LHCN-M2 (cell line): ENCODE data around the gene DDRGK1. TPM values are rescaled to one million over a fixed set of nuclear protein-coding genes. Genes with fewer than 3 reads are reported as not detected.

Experiments used
- DNase-seq: peaks from one replicate; pipeline ENCODE4 v3.0.0-alpha.2; 2012; ENCODE audit warnings: low read depth
- total RNA-seq: library from RNA; depleted of rRNA; stranded (reverse); fragments of >200 nt; gene quantifications from 2 replicates; pipeline ENCODE4 v1.2.3, GENCODE V29; 2014

The DDRGK1 gene
- total RNA-seq, 1 experiment from 2014 or later, result 52.6 TPM

- peak; percentile 76 for DNase-seq
Measured at GRCh38 chr20:3235666-3236324, 31.3 kb upstream of the DDRGK1 start.

DNA sequence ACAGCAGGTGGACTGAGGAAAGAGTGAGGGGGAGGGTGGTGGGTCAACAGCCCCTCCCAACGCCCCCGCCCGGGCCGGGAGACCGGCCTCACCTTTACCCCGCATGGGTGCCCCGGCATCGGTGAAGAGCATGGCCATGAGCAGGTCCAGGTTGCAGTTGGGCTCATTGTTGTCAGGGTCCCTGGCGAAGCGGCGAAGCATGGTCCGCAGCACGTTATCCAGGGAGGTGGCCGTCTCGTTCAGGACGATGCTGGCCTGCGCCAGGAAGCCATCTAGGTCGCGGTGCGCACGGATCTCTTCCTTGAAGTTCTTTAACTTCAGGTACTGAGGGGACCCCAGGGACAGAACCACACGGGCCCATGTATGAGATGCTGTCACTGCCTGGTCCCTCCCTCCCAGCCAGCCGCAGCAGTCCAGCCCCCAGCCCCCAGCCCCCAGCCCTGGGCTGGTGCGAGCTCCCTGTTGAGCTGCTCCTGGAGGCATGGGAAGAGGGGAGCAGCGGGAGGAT is 29.6 kb upstream of the DDRGK1 start:
- no peak for DNase-seq

GRCh38 chr20:3233131-3233990 is 28.9 kb upstream of the DDRGK1 start:
- no peak for DNase-seq

DNA sequence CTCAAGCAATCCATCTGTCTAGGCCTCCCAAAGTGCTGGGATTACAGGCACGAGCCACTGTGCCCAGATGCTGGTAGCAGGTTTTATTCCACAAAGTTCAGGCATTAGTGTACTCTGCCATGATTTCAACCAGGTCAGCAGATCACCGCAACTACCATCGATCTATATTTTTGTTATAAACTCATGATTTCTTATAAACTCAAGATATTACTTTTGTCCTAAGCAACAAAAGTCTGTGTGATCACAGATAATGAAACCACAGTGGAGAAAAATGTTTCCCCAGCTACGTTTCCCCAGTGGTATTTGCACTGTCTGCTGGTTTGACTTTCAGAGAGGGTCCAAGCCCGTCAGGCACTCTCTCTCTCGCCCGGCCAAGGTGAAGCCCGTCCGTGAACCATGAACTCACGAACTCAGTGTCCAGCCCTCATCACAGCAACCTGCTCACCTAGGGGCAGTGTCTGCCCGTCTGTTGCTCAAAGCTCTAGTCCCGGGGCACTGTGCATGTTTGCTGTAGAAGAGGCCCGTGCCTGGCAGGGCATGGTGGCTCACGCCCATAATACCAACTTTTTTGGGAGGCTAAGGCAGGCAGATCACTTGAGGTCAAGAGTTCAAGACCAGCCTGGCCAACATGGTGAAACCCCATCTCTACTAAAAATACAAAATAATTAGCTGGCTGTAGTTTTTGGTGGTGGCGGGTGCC is 27.6 kb upstream of the DDRGK1 start:
- no peak for DNase-seq

GRCh38 chr20:3231116-3231515 is 26.6 kb upstream of the DDRGK1 start:
- DNase-seq, result no peak

- DNase-seq, result no peak
Measured at GRCh38 chr20:3229798-3230197, 25.3 kb upstream of the DDRGK1 start.

- DNase-seq, result no peak
Measured at GRCh38 chr20:3229158-3229557, 24.7 kb upstream of the DDRGK1 start.

GRCh38 chr20:3228750-3229032 is 24.2 kb upstream of the DDRGK1 start:
- no peak for DNase-seq

GRCh38 chr20:3227936-3228749 is 23.7 kb upstream of the DDRGK1 start:
- no peak for DNase-seq

DNA sequence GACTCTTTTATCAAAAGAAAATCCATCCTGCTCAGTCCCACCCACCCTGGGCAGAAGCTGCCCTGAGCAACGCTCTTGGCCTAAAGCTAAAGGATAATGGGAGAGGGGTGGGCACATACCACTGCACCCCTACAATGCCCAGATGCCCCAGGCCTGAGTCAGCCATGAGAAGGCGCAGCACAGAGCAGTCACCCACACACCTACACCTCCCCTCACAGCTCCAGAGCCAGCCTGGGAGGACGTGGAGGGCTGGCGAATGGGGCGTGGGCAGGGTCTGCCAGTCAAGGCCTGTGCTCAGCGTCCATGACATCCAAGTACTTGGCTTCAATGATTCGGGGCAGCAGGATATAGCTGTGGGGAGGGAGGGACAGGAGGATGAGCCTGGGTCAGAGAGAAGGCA is 23.0 kb upstream of the DDRGK1 start:
- DNase-seq, result no peak

DNA sequence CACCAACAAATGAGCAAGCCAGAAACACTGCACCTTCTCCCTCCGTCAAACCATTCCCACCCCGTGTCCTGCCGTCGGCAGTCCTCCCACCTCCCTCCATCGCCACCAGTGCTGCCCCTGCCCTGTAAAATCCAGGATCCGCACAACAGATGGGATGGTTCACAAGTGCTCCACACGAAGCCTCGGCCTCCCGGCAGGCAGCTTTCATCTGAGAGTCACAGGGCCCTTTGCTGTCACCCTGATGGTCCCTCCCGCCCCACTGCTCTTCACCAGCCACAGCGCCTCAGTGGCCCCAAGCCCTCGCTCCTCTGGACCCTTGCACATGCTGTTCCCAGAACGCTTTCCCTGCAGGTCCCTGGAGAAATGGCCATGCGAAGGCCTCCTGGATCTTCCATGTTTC is 22.4 kb upstream of the DDRGK1 start:
- no peak for DNase-seq

DNA sequence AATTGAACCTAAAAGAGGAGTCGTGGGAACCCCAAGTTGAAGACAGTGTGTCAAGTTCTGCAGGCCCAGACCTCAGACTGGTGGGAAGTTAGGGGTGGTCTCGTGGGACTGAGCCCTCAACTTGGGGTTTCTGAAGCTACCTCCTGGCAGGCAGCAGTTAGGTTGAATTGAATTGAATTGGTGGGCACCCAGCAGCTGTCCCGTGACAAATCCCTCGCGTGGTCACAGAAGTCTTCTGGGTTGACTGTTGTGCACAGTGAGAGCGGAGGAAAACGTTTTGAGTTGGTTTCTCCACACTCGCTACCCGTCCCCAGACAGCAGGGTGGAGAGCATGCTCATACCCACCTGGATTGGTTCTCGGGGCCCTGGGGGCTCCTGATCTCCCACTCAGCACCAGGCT is 21.6 kb upstream of the DDRGK1 start:
- no peak for DNase-seq

- no peak for DNase-seq
Measured at GRCh38 chr20:3224681-3225421, 20.4 kb upstream of the DDRGK1 start.

- no peak for DNase-seq
Measured at GRCh38 chr20:3223994-3224680, 19.7 kb upstream of the DDRGK1 start.

DNA sequence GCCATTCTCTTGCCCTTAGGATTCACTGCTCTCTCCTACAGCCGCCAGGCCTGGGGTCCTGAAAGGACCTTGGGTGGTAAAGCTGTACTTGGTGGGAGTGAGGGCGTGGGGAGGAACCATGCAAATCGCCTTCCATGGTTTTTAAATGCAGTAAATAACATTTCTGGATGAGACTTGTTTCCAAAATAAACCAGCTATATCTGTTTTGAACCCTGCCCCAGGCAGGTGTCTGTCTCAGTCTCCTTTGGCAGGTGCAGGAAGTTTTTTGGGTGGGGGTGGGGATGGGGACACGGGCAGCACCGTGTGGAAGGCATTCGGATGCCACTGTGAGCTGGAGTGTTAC is 19.1 kb upstream of the DDRGK1 start:
- DNase-seq, result no peak

DNA sequence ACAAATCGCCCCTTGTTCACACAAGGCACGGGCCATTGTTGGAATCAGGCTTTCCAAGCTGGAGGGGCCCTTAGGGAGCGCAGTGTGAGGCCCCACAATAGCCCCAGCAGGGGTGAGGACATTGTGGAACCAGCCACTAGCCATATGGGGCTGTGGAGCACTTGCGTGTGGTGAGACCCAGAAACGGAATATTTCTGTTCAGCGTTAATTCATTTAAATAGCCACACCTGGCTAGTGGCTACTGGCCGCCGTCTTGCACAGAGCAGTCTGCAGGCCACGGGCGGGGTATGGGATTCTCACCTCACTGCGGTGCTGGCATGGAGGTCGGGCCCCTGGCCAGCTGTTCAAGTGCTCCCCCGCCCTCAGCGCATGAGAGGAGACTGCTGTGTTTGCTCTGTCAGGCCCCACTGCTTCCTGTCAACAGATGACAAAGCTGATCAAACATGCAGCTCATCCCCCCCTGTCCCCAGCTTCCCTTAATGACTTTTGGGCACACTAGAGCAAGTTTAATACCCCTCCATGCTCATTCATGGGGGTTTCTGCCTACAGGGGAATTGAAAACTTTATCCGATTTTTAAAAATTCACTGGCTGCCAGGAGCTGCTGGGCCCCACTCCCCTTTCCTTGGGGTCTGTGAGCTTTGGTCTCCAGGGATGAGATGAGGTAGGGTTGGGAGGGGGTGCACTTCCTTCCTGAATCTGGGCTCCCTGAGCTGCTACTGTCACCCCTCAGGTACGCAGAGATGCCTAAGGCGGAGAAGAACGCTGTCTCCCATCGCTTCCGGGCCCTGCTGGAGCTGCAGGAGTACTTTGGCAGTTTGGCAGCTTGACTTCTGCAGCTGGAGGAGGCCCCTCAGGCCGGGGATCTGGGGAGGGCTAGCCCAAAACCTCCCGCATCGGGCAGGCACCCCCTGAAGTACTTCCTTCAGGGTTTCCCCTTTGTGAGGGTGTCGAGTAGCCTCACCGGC is 18.4 kb upstream of the DDRGK1 start:
- no peak for DNase-seq

- no peak for DNase-seq
Measured at GRCh38 chr20:3221398-3222226, 17.1 kb upstream of the DDRGK1 start.

GRCh38 chr20:3218307-3218988 is 14.0 kb upstream of the DDRGK1 start:
- no peak for DNase-seq
